ENCODE results near the gene HEXB. TPM values are rescaled to one million over a fixed set of nuclear protein-coding genes. Genes with fewer than 3 reads are reported as not detected.

HEXB gene
- total RNA-seq, 1 donor from 2014 or later = 220 TPM

GRCh38 chr5:74643111-74643562 lies 41.9 kb upstream of the HEXB start:
- peak; percentile 77 for FAIRE-seq
- Histone ChIP-seq H3K36me3 (ENCODE audit: control insufficient read depth, insufficient read depth, low read length) (no peaks in the 10 kb centered on the region), H3K4me3 (ENCODE audit: low read depth, low read length) (no peak overlapping the region), H3K27me3 (ENCODE audit: control insufficient read depth, insufficient read depth, low read length) (no peaks in the 10 kb centered on the region)
- no peak for TF ChIP-seq CTCF (IDR thresholded peaks at IDR 0.05; ENCODE audit: insufficient read depth, low read length, severe bottlenecking)
- DNase-seq (ENCODE audit: low read depth) = peak; percentile 99

GRCh38 chr5:74647096-74647495 lies 37.9 kb upstream of the HEXB start:
- H3K36me3 ChIP-seq (ENCODE audit: control insufficient read depth, insufficient read depth, low read length) = no peaks in the 10 kb centered on the region
- DNase-seq (ENCODE audit: low read depth) (peak; percentile 64), FAIRE-seq (no peak)
- TF ChIP-seq CTCF (IDR thresholded peaks at IDR 0.05; ENCODE audit: insufficient read depth, low read length, severe bottlenecking) = no peak
- no peaks in the 10 kb centered on the region for H3K27me3 ChIP-seq (ENCODE audit: control insufficient read depth, insufficient read depth, low read length)
- no peak overlapping the region for H3K4me3 ChIP-seq (ENCODE audit: low read depth, low read length)

- no peak overlapping the region for H3K4me3 ChIP-seq (ENCODE audit: low read depth, low read length)
- DNase-seq (ENCODE audit: low read depth) = peak; percentile 64
These were observed 36.2 kb upstream of the HEXB start for GRCh38 chr5:74648835-74649293.

GRCh38 chr5:74649421-74649973 lies 35.5 kb upstream of the HEXB start:
- no peak for TF ChIP-seq CTCF (IDR thresholded peaks at IDR 0.05; ENCODE audit: insufficient read depth, low read length, severe bottlenecking)
- Histone ChIP-seq H3K27me3 (ENCODE audit: control insufficient read depth, insufficient read depth, low read length) (no peaks in the 10 kb centered on the region), H3K4me3 (ENCODE audit: low read depth, low read length) (no peak overlapping the region), H3K36me3 (ENCODE audit: control insufficient read depth, insufficient read depth, low read length) (no peaks in the 10 kb centered on the region)
- DNase-seq (ENCODE audit: low read depth) (no peak), FAIRE-seq (no peak)

More at GRCh38 chr5:74648835-74649293, 36.2 kb upstream of the HEXB start:
- H3K36me3 ChIP-seq (ENCODE audit: control insufficient read depth, insufficient read depth, low read length) = no peaks in the 10 kb centered on the region
- TF ChIP-seq CTCF (IDR thresholded peaks at IDR 0.05; ENCODE audit: insufficient read depth, low read length, severe bottlenecking) = peak; percentile 63
- FAIRE-seq = no peak
- H3K27me3 ChIP-seq (ENCODE audit: control insufficient read depth, insufficient read depth, low read length) = no peaks in the 10 kb centered on the region

GRCh38 chr5:74651710-74652109 lies 33.3 kb upstream of the HEXB start:
- DNase-seq (ENCODE audit: low read depth) = peak; percentile 99
- Histone ChIP-seq H3K4me3 (ENCODE audit: low read depth, low read length) (no peak overlapping the region), H3K36me3 (ENCODE audit: control insufficient read depth, insufficient read depth, low read length) (no peaks in the 10 kb centered on the region), H3K27me3 (ENCODE audit: control insufficient read depth, insufficient read depth, low read length) (no peaks in the 10 kb centered on the region)
- TF ChIP-seq CTCF (IDR thresholded peaks at IDR 0.05; ENCODE audit: insufficient read depth, low read length, severe bottlenecking) = no peak
- peak; percentile 86 for FAIRE-seq

- DNase-seq (ENCODE audit: low read depth) = no peak
- FAIRE-seq = no peak
These were observed 32.5 kb upstream of the HEXB start for GRCh38 chr5:74652576-74652975.

More at GRCh38 chr5:74652576-74652975, 32.5 kb upstream of the HEXB start:
- Histone ChIP-seq H3K4me3 (ENCODE audit: low read depth, low read length) (no peak overlapping the region), H3K36me3 (ENCODE audit: control insufficient read depth, insufficient read depth, low read length) (no peaks in the 10 kb centered on the region), H3K27me3 (ENCODE audit: control insufficient read depth, insufficient read depth, low read length) (no peaks in the 10 kb centered on the region)
- TF ChIP-seq CTCF (IDR thresholded peaks at IDR 0.05; ENCODE audit: insufficient read depth, low read length, severe bottlenecking) = no peak

Measured in bronchial epithelial cell (primary cell).